Coronary artery (tissue), 2 donors: ENCODE data around the gene MAN1A1.
A peak's percentile ranks its signal among the peaks of the same experiment; 100 is the strongest.

Source experiments
- DNase-seq: peaks from one replicate; pipeline ENCODE4 v3.0.0-alpha.2; 2017; ENCODE audit warnings: low spot score
- H3K27ac ChIP-seq, 2 donors: fragments of 200-600 bp; sonication (generic); one replicate each; pipeline ENCODE4 v1.5.1; 2016 to 2019
- H3K4me3 ChIP-seq: fragments of 200-600 bp; sonication (generic); 2 replicates; pipeline ENCODE4 v1.5.1; 2016; ENCODE audit warnings: mild to moderate bottlenecking, moderate library complexity
- TF ChIP-seq, protein P1 (sequence below): fragments of 200-600 bp; sonication (generic); IDR thresholded peaks from one replicate; pipeline ENCODE4 v1.5.1; 2019; ENCODE audit warnings: antibody characterized with exemption

The MAN1A1 gene

GRCh38 chr6:119129968-119130484 is 219.5 kb downstream of the MAN1A1 start:
- no peak for DNase-seq
- TF ChIP-seq, protein P1, sequence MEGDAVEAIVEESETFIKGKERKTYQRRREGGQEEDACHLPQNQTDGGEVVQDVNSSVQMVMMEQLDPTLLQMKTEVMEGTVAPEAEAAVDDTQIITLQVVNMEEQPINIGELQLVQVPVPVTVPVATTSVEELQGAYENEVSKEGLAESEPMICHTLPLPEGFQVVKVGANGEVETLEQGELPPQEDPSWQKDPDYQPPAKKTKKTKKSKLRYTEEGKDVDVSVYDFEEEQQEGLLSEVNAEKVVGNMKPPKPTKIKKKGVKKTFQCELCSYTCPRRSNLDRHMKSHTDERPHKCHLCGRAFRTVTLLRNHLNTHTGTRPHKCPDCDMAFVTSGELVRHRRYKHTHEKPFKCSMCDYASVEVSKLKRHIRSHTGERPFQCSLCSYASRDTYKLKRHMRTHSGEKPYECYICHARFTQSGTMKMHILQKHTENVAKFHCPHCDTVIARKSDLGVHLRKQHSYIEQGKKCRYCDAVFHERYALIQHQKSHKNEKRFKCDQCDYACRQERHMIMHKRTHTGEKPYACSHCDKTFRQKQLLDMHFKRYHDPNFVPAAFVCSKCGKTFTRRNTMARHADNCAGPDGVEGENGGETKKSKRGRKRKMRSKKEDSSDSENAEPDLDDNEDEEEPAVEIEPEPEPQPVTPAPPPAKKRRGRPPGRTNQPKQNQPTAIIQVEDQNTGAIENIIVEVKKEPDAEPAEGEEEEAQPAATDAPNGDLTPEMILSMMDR = no peak
- H3K4me3 ChIP-seq = no peak overlapping the region
- no peak overlapping the region for H3K27ac ChIP-seq

- TF ChIP-seq, protein P1 = peak; percentile 65
- H3K4me3 ChIP-seq = no peak overlapping the region
Measured at GRCh38 chr6:119129148-119129967, 220.2 kb downstream of the MAN1A1 start.

GRCh38 chr6:119128252-119128912 is 221.2 kb downstream of the MAN1A1 start:
- no peak for DNase-seq
- TF ChIP-seq, protein P1 = no peak
- no peak overlapping the region for H3K27ac ChIP-seq
- no peak overlapping the region for H3K4me3 ChIP-seq

More at GRCh38 chr6:119129148-119129967, 220.2 kb downstream of the MAN1A1 start:
- no peak overlapping the region for H3K27ac ChIP-seq
- no peak for DNase-seq

DNA sequence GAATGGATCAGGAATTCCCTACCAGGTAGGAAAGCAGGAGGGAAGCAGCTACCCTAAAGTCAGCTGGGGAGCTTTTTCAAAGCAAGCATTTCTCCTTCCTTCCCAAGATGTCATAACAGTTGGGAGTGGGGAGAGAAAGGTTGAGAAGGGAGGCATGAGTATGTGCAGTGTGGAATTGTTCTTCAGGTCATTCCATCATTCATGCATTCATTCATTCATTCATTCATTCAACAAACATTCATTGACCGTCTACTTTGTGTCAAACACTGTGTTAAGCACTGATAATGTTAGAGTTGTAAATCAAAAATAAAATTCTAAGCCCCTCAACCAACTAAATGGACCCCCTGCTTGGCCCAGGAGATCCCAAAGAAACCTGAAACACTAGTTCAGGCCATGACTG is 221.9 kb downstream of the MAN1A1 start:
- H3K27ac ChIP-seq = no peak overlapping the region
- no peak overlapping the region for H3K4me3 ChIP-seq
- TF ChIP-seq, protein P1 = no peak
- no peak for DNase-seq
